B cell (primary cell): Measurements from ENCODE around the gene LENEP. TPM values are rescaled to one million over a fixed set of nuclear protein-coding genes. Genes with fewer than 3 reads are reported as not detected.

Experiments used
- ATAC-seq: fragments of 200-7000 bp; cut with Tn5 transposase; one replicate; pipeline ENCODE4 v1.10.0; 2021; ENCODE audit warnings: low read depth, mild to moderate bottlenecking, moderate number of reproducible peaks, moderate library complexity
- CTCF ChIA-PET: fragments of 350-600 bp; sonication (Branson Sonifier 250); formaldehyde crosslinking; loops from one replicate; lab custom pipeline; 2021; ENCODE audit warnings: antibody characterized with exemption, inconsistent platforms; lab: Charles Lee
- POLR2A ChIA-PET: fragments of 350-600 bp; sonication (Branson Sonifier 250); formaldehyde crosslinking; loops from one replicate; lab custom pipeline; 2021; ENCODE audit warnings: antibody characterized with exemption; lab: Charles Lee
- DNase-seq: peaks from one replicate; pipeline ENCODE4 v3.0.0; 2013
- H2AFZ ChIP-seq: 2 replicates; pipeline ENCODE4 v1.6.1; 2012; ENCODE audit warnings: mild to moderate bottlenecking, low read depth, low read length; ENCODE audit not compliant: insufficient read depth, poor library complexity, severe bottlenecking
- H3K27ac ChIP-seq, 2 donors: 1 replicate in 1 of 2; 2 replicates in 1 of 2; pipeline ENCODE4 v1.5.1; 2012 to 2013; ENCODE audit warnings: low read length in 2 of 2, mild to moderate bottlenecking in 2 of 2, moderate library complexity in 1 of 2
- H3K27me3 ChIP-seq, 4 experiments: fragments of 200-600 bp in 1 of 4; sonication (generic) in 1 of 4; replicated peaks in 1 of 4; 1 replicate in 2 of 4; 2 replicates in 2 of 4; pipeline versions ENCODE4 v1.6.1 to v1.7.0; 2013 to 2016; ENCODE audit warnings: low read length in 3 of 4, mild to moderate bottlenecking in 2 of 4, mixed read lengths in 1 of 4, moderate library complexity in 1 of 4; ENCODE audit not compliant: insufficient read depth in 4 of 4, control insufficient read depth in 3 of 4; ENCODE audit errors: control extremely low read depth in 1 of 4
- H3K36me3 ChIP-seq, 2 experiments: replicated peaks in 1 of 2; 1 replicate in 1 of 2; 2 replicates in 1 of 2; pipeline versions ENCODE4 v1.6.1 to v1.7.1; 2013; ENCODE audit warnings: low read length in 1 of 2; ENCODE audit not compliant: insufficient read depth in 2 of 2, control insufficient read depth in 1 of 2; ENCODE audit errors: control extremely low read depth in 1 of 2, extremely low read depth in 1 of 2
- H3K4me1 ChIP-seq, 2 donors: fragments of 200-600 bp in 1 of 2; sonication (generic) in 1 of 2; 1 replicate in 1 of 2; 2 replicates in 1 of 2; pipeline versions ENCODE4 v1.5.1 to v1.6.1; 2013 to 2017; ENCODE audit warnings: low read length in 2 of 2; ENCODE audit not compliant: control insufficient read depth in 2 of 2, insufficient read depth in 2 of 2
- H3K4me2 ChIP-seq: replicated peaks from 2 replicates; pipeline ENCODE3; 2012; ENCODE audit warnings: mild to moderate bottlenecking, low read depth, low read length; ENCODE audit not compliant: poor library complexity, severe bottlenecking
- H3K4me3 ChIP-seq, 5 experiments: fragments of 200-600 bp in 1 of 5; sonication (generic) in 1 of 5; 1 replicate in 3 of 5; 2 replicates in 2 of 5; pipeline versions ENCODE4 v1.5.1 to v1.7.0; 2011 to 2016; ENCODE audit warnings: low read length in 4 of 5, mild to moderate bottlenecking in 4 of 5, low read depth in 2 of 5, control low read depth in 1 of 5, moderate library complexity in 1 of 5; ENCODE audit not compliant: insufficient read depth in 1 of 5; ENCODE audit errors: control extremely low read depth in 1 of 5, extremely low read depth in 1 of 5
- H3K79me2 ChIP-seq: fragments of 200-600 bp; sonication (generic); one replicate; pipeline ENCODE4 v1.6.0; 2016; ENCODE audit warnings: low read length; ENCODE audit not compliant: control insufficient read depth, insufficient read depth
- H3K9ac ChIP-seq: fragments of 200-600 bp; sonication (generic); 2 replicates; pipeline ENCODE4 v1.6.1; 2017; ENCODE audit warnings: mild to moderate bottlenecking, low read length, moderate library complexity
- H3K9me3 ChIP-seq, 3 donors: one replicate each; pipeline versions ENCODE4 v1.6.1 to v1.7.1; 2013; ENCODE audit warnings: low read length in 2 of 3; ENCODE audit not compliant: control insufficient read depth in 2 of 3, insufficient read depth in 1 of 3; ENCODE audit errors: control extremely low read depth in 1 of 3
- H4K20me1 ChIP-seq: 2 replicates; pipeline ENCODE4 v1.6.0; 2012; ENCODE audit warnings: mild to moderate bottlenecking, low read length; ENCODE audit not compliant: insufficient read depth, control insufficient read depth, poor library complexity, severe bottlenecking
- H3K27ac Mint-ChIP-seq: one replicate; pipeline ENCODE4 v1.8.0; 2021; ENCODE audit warnings: mixed read lengths
- H3K27me3 Mint-ChIP-seq: one replicate; pipeline ENCODE4 v1.8.0; 2021; ENCODE audit warnings: mixed read lengths
- H3K4me1 Mint-ChIP-seq: one replicate; pipeline ENCODE4 v1.8.0; 2021; ENCODE audit warnings: mixed read lengths
- H3K4me3 Mint-ChIP-seq: one replicate; pipeline ENCODE4 v1.8.0; 2021; ENCODE audit warnings: mixed read lengths
- H3K9me3 Mint-ChIP-seq: one replicate; pipeline ENCODE4 v1.8.0; 2022; ENCODE audit warnings: mixed read lengths; ENCODE audit not compliant: insufficient read depth
- EZH2 ChIP-seq: IDR thresholded peaks from 2 replicates; pipeline ENCODE4 v1.6.1; 2012; ENCODE audit warnings: borderline replicate concordance, low read depth, mild to moderate bottlenecking, moderate library complexity, low read length; ENCODE audit not compliant: insufficient read depth, poor library complexity, severe bottlenecking
- WGBS: methylation state at CpG from one replicate; pipeline ENCODE4 v1.1.5; 2013; ENCODE audit warnings: missing lambda C conversion rate; ENCODE audit not compliant: insufficient coverage; 5-methylcytosine and 5-hydroxymethylcytosine counted together
- intact Hi-C: fragments of 100-400 bp; cut with micrococcal nuclease; formaldehyde crosslinking; loops from one replicate; pipeline ENCODE4 v1.10.0; 2022
- polyA plus RNA-seq: library from polyadenylated mRNA; depleted of rRNA; stranded (reverse); fragments of >200 nt; gene quantifications from 2 replicates; pipeline ENCODE4 v1.2.3, GENCODE V29; 2012
- total RNA-seq, 2 donors: library from RNA; stranded (reverse); fragments of 120-200 nt in 1 of 2; gene quantifications; 1 replicate in 1 of 2; 2 replicates in 1 of 2; pipeline versions ENCODE4 v1.2.3 to v1.2.4, GENCODE V29; 2013 to 2022
- TF ChIP-seq, protein P1 (sequence below): fragments of 200-600 bp; IDR thresholded peaks from one replicate; pipeline ENCODE4 v1.8.0; 2022; ENCODE audit warnings: antibody characterized with exemption, mild to moderate bottlenecking

The LENEP gene
- total and polyA plus RNA-seq, 2 donors (not counting 1 experiment from before 2014, with no cell fraction given): 2.0 TPM; not detected in 1

DNA sequence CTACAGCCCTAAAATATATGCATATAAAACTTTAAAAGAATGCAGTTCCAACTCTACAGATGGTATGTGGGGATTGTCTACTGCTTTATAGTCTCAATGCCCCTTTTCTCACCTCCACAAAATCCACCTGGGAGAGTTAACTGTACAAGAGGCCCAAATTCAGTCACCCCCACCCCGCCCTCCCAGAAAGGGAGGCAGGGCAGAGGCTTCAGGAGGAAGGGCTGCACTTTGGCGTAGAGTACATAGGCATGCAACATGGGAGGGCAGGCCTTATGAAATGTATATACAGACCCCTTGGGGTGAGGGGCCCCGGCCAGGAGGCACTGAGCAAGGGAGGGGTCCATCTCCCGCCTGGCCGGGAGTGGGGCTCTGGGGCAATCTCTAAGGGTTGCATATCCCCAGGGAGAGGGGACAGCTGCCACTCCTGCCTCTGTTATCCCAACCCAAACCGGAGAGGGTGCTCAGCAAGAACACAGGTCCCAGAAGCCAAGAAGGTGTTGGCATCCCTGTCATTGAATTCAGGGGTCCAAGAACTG, 30.5 kb upstream of the LENEP start:
- Histone ChIP-seq H3K36me3 (peaks cover 6 to 61% of the 10 kb centered on the region in 2 experiments), H4K20me1 (peaks cover 22% of the 10 kb centered on the region), H3K79me2 (peaks cover 59% of the 10 kb centered on the region), H3K27ac (peak overlapping the region; percentile 33 to 96), H3K4me3 (peak overlapping the region in 2 of 5 experiments; percentile 88 to 91), H3K4me1 (peaks cover 19 to 31% of the 10 kb centered on the region in 2 donors), H3K9me3 (no peaks in the 10 kb centered on the region), H3K9ac (peak overlapping the region; percentile 86), H3K4me2 (peak overlapping the region; percentile 94), H2AFZ (no peak overlapping the region), H3K27me3 (no peaks in the 10 kb centered on the region)
- Mint-ChIP-seq H3K4me1 (peaks cover 23% of the 10 kb centered on the region), H3K4me3 (peak overlapping the region; percentile 91), H3K27me3 (no peaks in the 10 kb centered on the region), H3K9me3 (no peaks in the 10 kb centered on the region), H3K27ac (peak overlapping the region; percentile 63)
- no peak for DNase-seq
- ATAC-seq: no peak
- ChIA-PET CTCF (interaction anchor here (1.0 to 6.5 kb wide), 6 partner anchors 9 to 81 kb away, joined by 3 to 61 read pairs (median 18); partner anchors contain the start of genes CKS1B, FLAD1, PMVK and SHC1), POLR2A (interaction anchor here (2.5 kb wide), 1 partner anchor 11 kb away, joined by 26 read pairs; the partner anchor contains the start of gene CKS1B)
- TF ChIP-seq, protein P1, sequence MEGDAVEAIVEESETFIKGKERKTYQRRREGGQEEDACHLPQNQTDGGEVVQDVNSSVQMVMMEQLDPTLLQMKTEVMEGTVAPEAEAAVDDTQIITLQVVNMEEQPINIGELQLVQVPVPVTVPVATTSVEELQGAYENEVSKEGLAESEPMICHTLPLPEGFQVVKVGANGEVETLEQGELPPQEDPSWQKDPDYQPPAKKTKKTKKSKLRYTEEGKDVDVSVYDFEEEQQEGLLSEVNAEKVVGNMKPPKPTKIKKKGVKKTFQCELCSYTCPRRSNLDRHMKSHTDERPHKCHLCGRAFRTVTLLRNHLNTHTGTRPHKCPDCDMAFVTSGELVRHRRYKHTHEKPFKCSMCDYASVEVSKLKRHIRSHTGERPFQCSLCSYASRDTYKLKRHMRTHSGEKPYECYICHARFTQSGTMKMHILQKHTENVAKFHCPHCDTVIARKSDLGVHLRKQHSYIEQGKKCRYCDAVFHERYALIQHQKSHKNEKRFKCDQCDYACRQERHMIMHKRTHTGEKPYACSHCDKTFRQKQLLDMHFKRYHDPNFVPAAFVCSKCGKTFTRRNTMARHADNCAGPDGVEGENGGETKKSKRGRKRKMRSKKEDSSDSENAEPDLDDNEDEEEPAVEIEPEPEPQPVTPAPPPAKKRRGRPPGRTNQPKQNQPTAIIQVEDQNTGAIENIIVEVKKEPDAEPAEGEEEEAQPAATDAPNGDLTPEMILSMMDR: no peak
- no peak for TF ChIP-seq EZH2
- WGBS: 93% methylated on average over 4 of the region's 6 CpGs
- intact Hi-C loops: loop anchor here (1.0 kb wide), 1 partner anchor 36 kb away; no protein-coding TSS in a partner anchor

DNA sequence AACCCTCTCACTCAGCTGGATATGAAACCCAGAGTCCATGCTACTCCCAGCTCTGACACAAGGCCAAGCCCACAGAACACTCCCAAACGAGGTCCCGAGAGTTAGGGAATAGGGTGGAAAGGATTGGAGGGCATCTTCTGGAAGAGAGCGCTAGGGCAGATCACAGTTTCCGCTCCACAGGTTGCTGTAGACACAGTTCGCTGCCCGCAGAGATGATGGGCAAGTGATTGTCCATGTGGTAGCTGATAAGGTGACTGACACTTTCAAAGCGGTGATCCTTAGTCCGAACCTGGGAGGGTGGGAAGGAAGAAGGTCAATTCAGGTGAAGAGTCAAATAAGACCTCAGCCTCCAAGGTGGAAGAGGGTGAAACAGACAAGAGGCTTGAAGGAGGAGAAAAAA, 29.7 kb upstream of the LENEP start:
- POLR2A ChIA-PET: no interaction called here
- 97% methylated on average over 5 of the region's 8 CpGs for WGBS
- DNase-seq (no peak), ATAC-seq (no peak)
- Mint-ChIP-seq H3K27ac (peak overlapping the region; percentile 64), H3K4me3 (no peak overlapping the region), H3K4me1 (peaks cover 20% of the 10 kb centered on the region), H3K27me3 (no peaks in the 10 kb centered on the region), H3K9me3 (no peaks in the 10 kb centered on the region)
- Histone ChIP-seq H3K4me2 (no peak overlapping the region), H3K4me1 (peaks cover 19 to 31% of the 10 kb centered on the region in 2 donors), H3K27me3 (no peaks in the 10 kb centered on the region), H3K9ac (no peak overlapping the region), H4K20me1 (peaks cover 21% of the 10 kb centered on the region), H2AFZ (no peak overlapping the region), H3K36me3 (peaks cover 6 to 62% of the 10 kb centered on the region in 2 experiments), H3K4me3 (no peak overlapping the region), H3K27ac (peak overlapping the region in 1 of 2 donors; percentile 96), H3K79me2 (peaks cover 60% of the 10 kb centered on the region), H3K9me3 (no peaks in the 10 kb centered on the region)
- TF ChIP-seq, protein P1: no peak
- TF ChIP-seq EZH2: no peak
- CTCF ChIA-PET: interaction anchor here (0.6 to 6.5 kb wide), 5 partner anchors 9 to 53 kb away, joined by 5 to 61 read pairs (median 9); partner anchors contain the start of genes CKS1B, FLAD1 and SHC1
- intact Hi-C loops: no loop called here
